Measurements from ENCODE around the gene CRYBA4.

GRCh38 chr22:26651815-26652214 is 30.1 kb downstream of the CRYBA4 start:
- no peak for TF ChIP-seq POLR2AphosphoS5 (IDR thresholded peaks at IDR 0.05)
- no peak for TF ChIP-seq CTCF (IDR thresholded peaks at IDR 0.05)
- no peak for TF ChIP-seq POLR2A (IDR thresholded peaks at IDR 0.05)
